ENCODE measurements around the gene SLC34A2. TPM values are rescaled to one million over a fixed set of nuclear protein-coding genes. Genes with fewer than 3 reads are reported as not detected.

Gene SLC34A2
- total RNA-seq, 4 donors from 2014 or later: 0.83 to 10.3 (median 6.9) TPM

DNA sequence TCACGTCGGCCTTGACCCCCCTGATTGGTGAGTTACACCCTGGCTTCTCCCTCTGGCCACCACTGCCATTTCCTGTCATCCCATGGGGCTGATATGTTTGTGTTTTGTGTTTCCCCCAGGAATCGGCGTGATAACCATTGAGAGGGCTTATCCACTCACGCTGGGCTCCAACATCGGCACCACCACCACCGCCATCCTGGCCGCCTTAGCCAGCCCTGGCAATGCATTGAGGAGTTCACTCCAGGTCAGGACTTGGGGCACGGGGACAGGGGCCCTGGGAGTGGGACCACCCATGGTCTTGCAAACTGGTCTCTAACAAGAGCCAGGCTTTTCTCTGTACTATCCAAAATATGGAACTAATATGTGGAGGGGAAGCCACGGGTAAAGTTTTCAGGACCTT lies 18.7 kb downstream of the SLC34A2 start:
- no peak overlapping the region for H3K27ac ChIP-seq
- TF ChIP-seq CTCF (IDR thresholded peaks at IDR 0.05): no peak
- DNase-seq: no peak
- H3K36me3 ChIP-seq: no peaks in the 10 kb centered on the region
- no peaks in the 10 kb centered on the region for H3K27me3 ChIP-seq
- H3K9me3 ChIP-seq: no peaks in the 10 kb centered on the region
- H3K4me1 ChIP-seq: no peaks in the 10 kb centered on the region
- H3K4me3 ChIP-seq: no peak overlapping the region

GRCh38 chr4:25676221-25676620 lies 20.6 kb downstream of the SLC34A2 start:
- no peaks in the 10 kb centered on the region for H3K36me3 ChIP-seq
- no peaks in the 10 kb centered on the region for H3K27me3 ChIP-seq
- no peak for DNase-seq
- H3K9me3 ChIP-seq: no peaks in the 10 kb centered on the region
- H3K4me1 ChIP-seq: no peaks in the 10 kb centered on the region
- H3K4me3 ChIP-seq: no peak overlapping the region
- TF ChIP-seq CTCF (IDR thresholded peaks at IDR 0.05) (no peak), POLR2A (IDR thresholded peaks at IDR 0.05) (no peak)
- no peak overlapping the region for H3K27ac ChIP-seq

GRCh38 chr4:25677157-25677556 lies 21.5 kb downstream of the SLC34A2 start:
- peak in 2 of 3 donors; percentile 61 to 65 for DNase-seq
- TF ChIP-seq POLR2A (IDR thresholded peaks at IDR 0.05): no peak
- no peak for TF ChIP-seq CTCF (IDR thresholded peaks at IDR 0.05)
- no peaks in the 10 kb centered on the region for H3K27me3 ChIP-seq
- no peaks in the 10 kb centered on the region for H3K4me1 ChIP-seq
- H3K4me3 ChIP-seq: no peak overlapping the region
- H3K27ac ChIP-seq: peak overlapping the region in 1 of 4 donors; percentile 3
- no peaks in the 10 kb centered on the region for H3K9me3 ChIP-seq
- H3K36me3 ChIP-seq: no peaks in the 10 kb centered on the region

DNA sequence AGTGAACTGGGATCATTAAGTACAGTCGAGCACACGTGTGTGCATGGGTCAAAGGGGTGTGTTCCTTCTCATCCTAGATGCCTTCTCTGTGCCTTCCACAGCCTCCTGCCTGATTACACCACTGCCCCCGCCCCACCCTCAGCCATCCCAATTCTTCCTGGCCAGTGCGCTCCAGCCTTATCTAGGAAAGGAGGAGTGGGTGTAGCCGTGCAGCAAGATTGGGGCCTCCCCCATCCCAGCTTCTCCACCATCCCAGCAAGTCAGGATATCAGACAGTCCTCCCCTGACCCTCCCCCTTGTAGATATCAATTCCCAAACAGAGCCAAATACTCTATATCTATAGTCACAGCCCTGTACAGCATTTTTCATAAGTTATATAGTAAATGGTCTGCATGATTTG lies 22.3 kb downstream of the SLC34A2 start:
- Histone ChIP-seq H3K27me3 (no peaks in the 10 kb centered on the region), H3K36me3 (no peaks in the 10 kb centered on the region), H3K9me3 (no peaks in the 10 kb centered on the region), H3K4me3 (no peak overlapping the region), H3K4me1 (no peaks in the 10 kb centered on the region), H3K27ac (no peak overlapping the region)
- no peak for DNase-seq
- no peak for TF ChIP-seq POLR2A (IDR thresholded peaks at IDR 0.05)
- TF ChIP-seq CTCF (IDR thresholded peaks at IDR 0.05): no peak

DNA sequence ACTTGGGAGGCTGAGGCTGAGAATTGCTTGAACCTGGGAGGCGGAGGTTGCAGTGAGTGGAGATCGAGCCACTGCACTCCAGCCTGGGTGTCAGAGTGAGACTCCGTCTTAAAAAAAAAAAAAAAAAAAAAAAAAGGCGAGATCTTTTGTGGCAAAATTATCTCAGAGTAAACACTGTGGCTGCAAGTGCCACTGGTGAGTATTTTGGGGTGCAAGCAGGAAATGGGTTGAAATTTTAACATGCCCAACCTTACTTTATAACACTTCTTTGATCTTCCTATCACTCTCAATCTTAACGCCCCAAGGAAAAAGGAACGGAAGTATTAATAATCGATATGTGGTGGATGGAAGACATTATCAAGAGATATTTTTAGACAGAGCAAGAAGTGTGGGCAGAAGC lies 32.1 kb downstream of the SLC34A2 start:
- Histone ChIP-seq H3K4me1 (no peaks in the 10 kb centered on the region), H3K9me3 (no peaks in the 10 kb centered on the region), H3K27me3 (no peaks in the 10 kb centered on the region), H3K4me3 (no peak overlapping the region), H3K27ac (no peak overlapping the region), H3K36me3 (no peaks in the 10 kb centered on the region)
- DNase-seq: no peak
- no peak for TF ChIP-seq CTCF (IDR thresholded peaks at IDR 0.05)
- TF ChIP-seq POLR2A (IDR thresholded peaks at IDR 0.05): no peak

GRCh38 chr4:25694466-25694865 lies 38.8 kb downstream of the SLC34A2 start:
- Histone ChIP-seq H3K9me3 (no peaks in the 10 kb centered on the region), H3K36me3 (no peaks in the 10 kb centered on the region), H3K27ac (peak overlapping the region in 3 of 4 donors; percentile 27 to 77 (median 61)), H3K27me3 (no peaks in the 10 kb centered on the region), H3K4me3 (no peak overlapping the region), H3K4me1 (peaks cover 0 to 4% (median 0%) of the 10 kb centered on the region in 4 donors)
- peak in 1 of 3 donors; percentile 66 for DNase-seq
- TF ChIP-seq CTCF (IDR thresholded peaks at IDR 0.05) (no peak), POLR2A (IDR thresholded peaks at IDR 0.05) (no peak)
